HG02938 (cell line): ENCODE data around the gene KRTAP12-4.
"Not testable (repeated sequence)": the region's sequence is repeated elsewhere in the genome, so short reads cannot be mapped to it uniquely, and the experiment has no call there.

Experiments
- ATAC-seq: cut with Tn5 transposase; IDR thresholded peaks from one replicate; pipeline ENCODE4 v1.9.1; 2021; ENCODE audit warnings: mild to moderate bottlenecking, moderate library complexity; ENCODE audit not compliant: unreplicated experiment

The KRTAP12-4 gene

GRCh38 chr21:44613386-44614155 lies 40.9 kb downstream of the KRTAP12-4 start:
- no peak for ATAC-seq

GRCh38 chr21:44612669-44613229 lies 41.7 kb downstream of the KRTAP12-4 start:
- no peak for ATAC-seq

- no peak for ATAC-seq
These were observed 42.4 kb downstream of the KRTAP12-4 start, which contains the start of gene KRTAP10-8 for GRCh38 chr21:44612029-44612486. TSS of gene KRTAP10-8 (plus strand) at chr21:44612079. CDS start at chr21:44612101, 22 bp downstream.

- ATAC-seq = no peak
These were observed 42.9 kb downstream of the KRTAP12-4 start for GRCh38 chr21:44611551-44611950.

GRCh38 chr21:44610157-44610843 lies 44.2 kb downstream of the KRTAP12-4 start:
- ATAC-seq = not testable (repeated sequence)

GRCh38 chr21:44609193-44609592 lies 45.3 kb downstream of the KRTAP12-4 start:
- no peak for ATAC-seq

GRCh38 chr21:44606495-44606894 lies 48.0 kb downstream of the KRTAP12-4 start:
- ATAC-seq = no peak
